Tibial nerve (tissue), 4 donors: ENCODE data around the gene CHKA. TPM values are rescaled to one million over a fixed set of nuclear protein-coding genes. Genes with fewer than 3 reads are reported as not detected.

ENCODE experiments used
- DNase-seq, 2 donors: peaks; one replicate each; pipeline ENCODE4 v3.0.0-alpha.2; 2019; ENCODE audit warnings: low spot score in 2 of 2
- H3K27ac ChIP-seq, 4 donors: fragments of 200-600 bp; sonication (generic) in 3 of 4; one replicate each; pipeline ENCODE4 v1.5.1; 2017 to 2019; ENCODE audit warnings: mild to moderate bottlenecking in 1 of 4
- H3K27me3 ChIP-seq, 2 donors: fragments of 200-600 bp; sonication (generic) in 1 of 2; one replicate each; pipeline versions ENCODE4 v1.5.1 to v1.6.0; 2017 to 2019
- H3K36me3 ChIP-seq, 3 donors: fragments of 200-600 bp; sonication (generic); one replicate each; pipeline ENCODE4 v1.5.1; 2018 to 2019
- H3K4me1 ChIP-seq, 4 donors: fragments of 200-600 bp; sonication (generic) in 3 of 4; one replicate each; pipeline ENCODE4 v1.5.1; 2017 to 2019
- H3K4me3 ChIP-seq, 4 donors: fragments of 200-600 bp; sonication (generic) in 3 of 4; one replicate each; pipeline ENCODE4 v1.5.1; 2017 to 2019; ENCODE audit warnings: mild to moderate bottlenecking in 1 of 4, moderate library complexity in 1 of 4
- H3K9me3 ChIP-seq, 4 donors: fragments of 200-600 bp; sonication (generic) in 3 of 4; one replicate each; pipeline ENCODE4 v1.5.1; 2017 to 2019
- CTCF ChIP-seq, 5 experiments: fragments of 200-600 bp in 3 of 5; fragments of 450-650 bp in 2 of 5; sonication (generic) in 3 of 5; IDR thresholded peaks; one replicate each; pipeline ENCODE4 v1.5.1; 2016 to 2019; ENCODE audit warnings: antibody characterized with exemption in 5 of 5, mild to moderate bottlenecking in 3 of 5, moderate library complexity in 2 of 5
- EP300 ChIP-seq, 2 donors: sonication (generic); formaldehyde crosslinking; IDR thresholded peaks; one replicate each; pipeline ENCODE4 v1.6.1; 2017; ENCODE audit warnings: antibody characterized with exemption in 2 of 2, mild to moderate bottlenecking in 1 of 2
- POLR2A ChIP-seq, 2 donors: fragments of 450-650 bp; IDR thresholded peaks; one replicate each; pipeline ENCODE4 v1.6.1; 2017; ENCODE audit warnings: antibody characterized with exemption in 2 of 2, mild to moderate bottlenecking in 2 of 2, moderate library complexity in 2 of 2
- WGBS, 2 donors: methylation state at CpG; one replicate each; pipeline ENCODE4 v1.1.5; 2018; 5-methylcytosine and 5-hydroxymethylcytosine counted together
- total RNA-seq, 4 donors: library from RNA; depleted of rRNA; stranded (reverse); fragments of >200 nt; gene quantifications; one replicate each; pipeline ENCODE4 v1.1.0, GENCODE V29; 2016

CHKA gene
- total RNA-seq, 4 donors from 2014 or later = 53.7 to 83.9 (median 78.0) TPM

GRCh38 chr11:68145120-68145866 lies 24.1 kb upstream of the CHKA start:
- 67 to 74% methylated on average over 14 of the region's 14 CpGs for WGBS, 2 donors
- Histone ChIP-seq H3K27ac (no peak overlapping the region), H3K27me3 (no peaks in the 10 kb centered on the region), H3K9me3 (no peaks in the 10 kb centered on the region), H3K4me1 (peaks cover 0 to 34% (median 22%) of the 10 kb centered on the region in 4 donors), H3K36me3 (no peaks in the 10 kb centered on the region), H3K4me3 (no peak overlapping the region)
- TF ChIP-seq EP300 (IDR thresholded peaks at IDR 0.05) = no peak
- DNase-seq = no peak

DNA sequence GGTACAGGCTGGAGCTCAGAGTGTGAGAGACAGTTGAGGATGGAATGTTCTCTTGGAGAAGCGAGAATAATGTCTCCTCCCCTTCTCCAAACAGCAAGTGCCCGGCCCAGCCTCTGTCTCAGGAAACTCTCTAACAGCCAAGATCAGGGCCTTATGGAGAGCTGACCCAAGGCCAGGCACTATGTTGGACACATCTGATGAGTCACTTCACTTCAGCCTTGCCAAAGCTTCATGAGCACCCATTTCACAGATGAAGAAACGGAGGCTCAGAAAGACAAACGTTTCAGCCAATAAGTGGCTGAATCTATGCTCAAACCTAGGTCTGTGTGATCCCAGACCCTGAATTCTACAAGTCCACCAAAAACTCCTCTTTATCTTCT lies 22.1 kb upstream of the CHKA start:
- H3K9me3 ChIP-seq = no peaks in the 10 kb centered on the region
- TF ChIP-seq EP300 (IDR thresholded peaks at IDR 0.05) (no peak), POLR2A (IDR thresholded peaks at IDR 0.05) (no peak), CTCF (IDR thresholded peaks at IDR 0.05) (no peak)
- H3K4me3 ChIP-seq = no peak overlapping the region
- H3K27ac ChIP-seq = no peak overlapping the region
- peaks cover 0 to 35% (median 22%) of the 10 kb centered on the region in 4 donors for H3K4me1 ChIP-seq
- H3K27me3 ChIP-seq = no peaks in the 10 kb centered on the region
- no peak for DNase-seq
- H3K36me3 ChIP-seq = no peaks in the 10 kb centered on the region
- 83 to 91% methylated on average over 4 of the region's 4 CpGs for WGBS, 2 donors

DNA sequence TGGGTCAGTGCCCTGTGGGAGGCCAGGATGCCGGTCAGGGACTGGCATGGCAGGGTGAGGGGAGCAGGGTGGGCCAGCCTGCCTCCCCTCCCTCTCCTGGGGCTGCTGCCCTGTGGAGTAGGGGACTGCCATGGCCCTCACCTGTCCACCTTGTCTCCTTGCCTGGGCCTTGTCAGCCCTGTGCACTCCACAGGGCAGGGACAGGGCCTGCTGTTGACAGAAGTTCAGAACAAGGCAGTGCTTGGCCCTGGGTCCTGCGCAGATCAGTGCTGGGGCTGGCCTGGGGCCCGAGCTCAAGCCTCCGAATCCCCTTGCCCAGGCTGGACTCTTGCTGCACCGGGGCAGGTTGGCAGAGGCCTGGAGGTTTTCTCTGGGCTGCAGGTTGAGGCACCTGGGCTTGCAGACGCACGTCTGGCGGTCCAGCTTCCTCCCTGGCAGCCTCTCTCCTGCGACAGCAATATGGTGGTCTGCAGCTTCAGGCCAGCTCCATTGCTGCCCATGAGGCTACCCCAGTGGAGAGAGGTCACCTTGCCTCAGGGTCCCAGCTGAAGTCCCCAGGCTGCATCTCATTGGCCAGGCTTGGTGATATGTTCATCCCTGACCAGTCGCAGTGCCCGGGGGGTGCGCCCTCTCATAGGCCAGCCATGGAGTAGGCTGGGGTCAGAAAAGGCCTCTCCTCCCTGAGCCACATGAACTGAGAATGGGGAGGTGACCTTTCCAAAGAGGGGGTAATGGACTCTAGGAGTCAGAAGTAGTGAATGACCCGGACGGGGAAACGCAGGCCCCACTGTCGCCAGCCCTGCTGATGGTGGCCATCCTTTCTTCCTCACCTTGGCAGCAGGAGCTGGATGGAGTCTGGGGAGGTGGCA lies 21.5 kb upstream of the CHKA start:
- no peak for DNase-seq
- 78 to 94% methylated on average over 6 to 13 of the region's 16 CpGs for WGBS, 2 donors
- no peaks in the 10 kb centered on the region for H3K36me3 ChIP-seq

DNA sequence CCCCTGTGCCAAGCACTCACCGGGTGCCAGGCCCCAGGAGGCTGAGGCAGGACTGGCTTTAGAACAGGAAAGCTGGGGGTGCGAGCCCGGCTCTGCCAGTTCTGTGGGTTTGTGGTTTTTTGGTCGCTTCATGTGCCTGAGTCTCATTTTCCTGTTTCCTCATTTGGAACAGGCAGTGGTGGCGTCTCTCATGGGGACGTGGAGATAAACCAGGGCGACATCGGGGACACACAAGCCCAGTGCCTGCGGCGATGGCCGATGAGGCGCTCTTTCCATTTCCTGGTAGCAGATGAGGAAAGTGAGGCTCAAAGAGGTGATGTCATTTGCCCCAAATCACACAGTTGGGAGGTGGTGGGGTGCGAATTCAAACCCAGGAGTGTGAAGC lies 20.8 kb upstream of the CHKA start:
- no peak for TF ChIP-seq EP300 (IDR thresholded peaks at IDR 0.05)
- no peak for TF ChIP-seq POLR2A (IDR thresholded peaks at IDR 0.05)
- no peak for TF ChIP-seq CTCF (IDR thresholded peaks at IDR 0.05)
- H3K27ac ChIP-seq = peak overlapping the region in 1 of 4 donors; percentile 6
- peaks cover 0 to 39% (median 18%) of the 10 kb centered on the region in 4 donors for H3K4me1 ChIP-seq
- 83 to 89% methylated on average over 13 of the region's 13 CpGs for WGBS, 2 donors
- H3K9me3 ChIP-seq = no peaks in the 10 kb centered on the region
- H3K36me3 ChIP-seq = no peaks in the 10 kb centered on the region
- no peaks in the 10 kb centered on the region for H3K27me3 ChIP-seq
- H3K4me3 ChIP-seq = no peak overlapping the region
- no peak for DNase-seq

More for the DNA sequence above, 21.5 kb upstream of the CHKA start:
- no peaks in the 10 kb centered on the region for H3K9me3 ChIP-seq
- peaks cover 0 to 42% (median 22%) of the 10 kb centered on the region in 4 donors for H3K4me1 ChIP-seq
- H3K27ac ChIP-seq = peak overlapping the region in 1 of 4 donors; percentile 6
- TF ChIP-seq EP300 (IDR thresholded peaks at IDR 0.05) (no peak), CTCF (IDR thresholded peaks at IDR 0.05) (no peak), POLR2A (IDR thresholded peaks at IDR 0.05) (no peak)
- no peak overlapping the region for H3K4me3 ChIP-seq
- no peaks in the 10 kb centered on the region for H3K27me3 ChIP-seq

- H3K27me3 ChIP-seq = no peaks in the 10 kb centered on the region
- H3K4me3 ChIP-seq = no peak overlapping the region
- H3K36me3 ChIP-seq = no peaks in the 10 kb centered on the region
- 63 to 77% methylated on average over 7 to 8 of the region's 8 CpGs for WGBS, 2 donors
- peak overlapping the region in 1 of 4 donors; percentile 71 for H3K27ac ChIP-seq
- no peak for DNase-seq
- no peaks in the 10 kb centered on the region for H3K9me3 ChIP-seq
- no peak for TF ChIP-seq POLR2A (IDR thresholded peaks at IDR 0.05)
- no peak for TF ChIP-seq EP300 (IDR thresholded peaks at IDR 0.05)
- no peak for TF ChIP-seq CTCF (IDR thresholded peaks at IDR 0.05)
- peaks cover 0 to 33% (median 13%) of the 10 kb centered on the region in 4 donors for H3K4me1 ChIP-seq
Observed at GRCh38 chr11:68141246-68142027, 20.2 kb upstream of the CHKA start.
